Measurements from ENCODE around the gene EPB41L4A.

DNA sequence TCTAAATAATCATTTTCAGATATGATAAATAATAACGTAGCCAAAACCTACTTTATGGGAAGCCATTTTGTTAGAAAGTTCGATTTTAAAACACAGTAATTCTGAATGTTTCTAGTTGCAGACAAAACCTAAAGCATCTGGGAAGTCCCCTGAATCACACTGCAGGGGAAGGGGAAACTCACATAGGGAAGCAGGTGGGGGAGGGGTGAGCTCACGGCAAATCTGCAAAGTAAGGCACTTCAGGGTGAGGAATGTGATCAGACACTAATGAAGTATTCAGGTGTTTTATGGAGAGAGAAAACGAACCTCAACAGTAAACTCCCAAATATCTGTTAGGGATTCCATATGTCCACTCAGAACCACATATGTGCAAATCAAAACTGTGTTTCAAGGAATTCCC, 70.7 kb downstream of the EPB41L4A start:
- TF ChIP-seq, protein P1, sequence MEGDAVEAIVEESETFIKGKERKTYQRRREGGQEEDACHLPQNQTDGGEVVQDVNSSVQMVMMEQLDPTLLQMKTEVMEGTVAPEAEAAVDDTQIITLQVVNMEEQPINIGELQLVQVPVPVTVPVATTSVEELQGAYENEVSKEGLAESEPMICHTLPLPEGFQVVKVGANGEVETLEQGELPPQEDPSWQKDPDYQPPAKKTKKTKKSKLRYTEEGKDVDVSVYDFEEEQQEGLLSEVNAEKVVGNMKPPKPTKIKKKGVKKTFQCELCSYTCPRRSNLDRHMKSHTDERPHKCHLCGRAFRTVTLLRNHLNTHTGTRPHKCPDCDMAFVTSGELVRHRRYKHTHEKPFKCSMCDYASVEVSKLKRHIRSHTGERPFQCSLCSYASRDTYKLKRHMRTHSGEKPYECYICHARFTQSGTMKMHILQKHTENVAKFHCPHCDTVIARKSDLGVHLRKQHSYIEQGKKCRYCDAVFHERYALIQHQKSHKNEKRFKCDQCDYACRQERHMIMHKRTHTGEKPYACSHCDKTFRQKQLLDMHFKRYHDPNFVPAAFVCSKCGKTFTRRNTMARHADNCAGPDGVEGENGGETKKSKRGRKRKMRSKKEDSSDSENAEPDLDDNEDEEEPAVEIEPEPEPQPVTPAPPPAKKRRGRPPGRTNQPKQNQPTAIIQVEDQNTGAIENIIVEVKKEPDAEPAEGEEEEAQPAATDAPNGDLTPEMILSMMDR (conservative IDR thresholded peaks at IDR 0.05 in 1 of 2, IDR thresholded peaks at IDR 0.05 in 1 of 2; ENCODE audit: low read depth in 1 of 2, low read length in 2 of 2), result no peak
- TF ChIP-seq EZH2 (IDR thresholded peaks at IDR 0.05; ENCODE audit: low read length, missing control alignments), result no peak

Measured in fibroblast of lung (primary cell).